ENCODE results near the gene SPEM3. TPM values are rescaled to one million over a fixed set of nuclear protein-coding genes. Genes with fewer than 3 reads are reported as not detected.

SPEM3 gene
- total RNA-seq, 3 donors from 2014 or later, result not detected

DNA sequence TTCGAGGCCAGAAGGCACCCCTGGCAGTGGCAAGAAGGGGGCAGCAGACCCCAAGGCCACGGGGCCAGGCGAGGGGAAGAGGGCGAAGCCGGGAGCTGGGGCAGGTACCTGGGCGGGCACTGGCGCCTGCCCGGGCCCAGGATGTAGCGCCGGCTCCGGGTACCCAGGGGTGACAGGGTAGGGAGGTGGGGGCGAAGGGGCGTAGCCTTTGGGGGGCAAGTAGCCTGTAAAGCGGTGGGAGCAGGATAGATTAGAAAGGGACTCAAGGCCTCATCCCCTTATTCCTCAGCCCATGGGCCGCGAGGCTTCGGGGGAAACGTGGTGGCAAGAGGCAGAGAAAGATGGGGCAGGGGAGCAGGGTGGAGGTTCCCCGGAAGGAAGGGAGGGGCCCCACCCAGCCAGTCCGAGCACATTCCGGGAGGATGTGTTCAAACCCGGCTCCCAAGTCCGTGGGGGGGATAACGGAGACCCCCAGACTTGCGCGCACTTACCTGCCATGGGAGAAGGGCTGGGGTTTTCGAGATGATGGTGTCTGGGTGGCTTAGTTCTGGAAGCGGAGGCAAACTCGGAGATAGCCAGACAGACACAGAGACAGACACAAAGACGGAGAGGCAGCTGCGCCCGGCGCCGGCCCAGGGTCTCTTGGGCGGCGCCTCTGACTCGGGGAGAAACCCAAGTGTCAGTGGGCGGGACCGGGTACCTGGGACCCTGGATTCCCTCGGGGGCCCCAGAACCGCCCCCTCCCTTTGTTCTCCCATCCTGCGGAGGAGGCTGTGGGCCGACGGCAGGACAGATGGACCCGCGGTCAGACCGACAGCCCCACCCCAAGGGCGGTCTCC, 34.8 kb upstream of the SPEM3 start:
- H3K36me3 Mint-ChIP-seq (ENCODE audit: insufficient read depth), result peaks cover 14% of the 10 kb centered on the region
- H3K9me3 Mint-ChIP-seq, result no peaks in the 10 kb centered on the region
- peaks cover 29% of the 10 kb centered on the region for H3K4me1 Mint-ChIP-seq (ENCODE audit: low read depth)
- H3K27me3 Mint-ChIP-seq (ENCODE audit: low read depth), result no peaks in the 10 kb centered on the region
- H3K4me3 Mint-ChIP-seq, result peak overlapping the region; percentile 92
- DNase-seq (peak; percentile 57), ATAC-seq (peak; percentile 55 to 57)

DNA sequence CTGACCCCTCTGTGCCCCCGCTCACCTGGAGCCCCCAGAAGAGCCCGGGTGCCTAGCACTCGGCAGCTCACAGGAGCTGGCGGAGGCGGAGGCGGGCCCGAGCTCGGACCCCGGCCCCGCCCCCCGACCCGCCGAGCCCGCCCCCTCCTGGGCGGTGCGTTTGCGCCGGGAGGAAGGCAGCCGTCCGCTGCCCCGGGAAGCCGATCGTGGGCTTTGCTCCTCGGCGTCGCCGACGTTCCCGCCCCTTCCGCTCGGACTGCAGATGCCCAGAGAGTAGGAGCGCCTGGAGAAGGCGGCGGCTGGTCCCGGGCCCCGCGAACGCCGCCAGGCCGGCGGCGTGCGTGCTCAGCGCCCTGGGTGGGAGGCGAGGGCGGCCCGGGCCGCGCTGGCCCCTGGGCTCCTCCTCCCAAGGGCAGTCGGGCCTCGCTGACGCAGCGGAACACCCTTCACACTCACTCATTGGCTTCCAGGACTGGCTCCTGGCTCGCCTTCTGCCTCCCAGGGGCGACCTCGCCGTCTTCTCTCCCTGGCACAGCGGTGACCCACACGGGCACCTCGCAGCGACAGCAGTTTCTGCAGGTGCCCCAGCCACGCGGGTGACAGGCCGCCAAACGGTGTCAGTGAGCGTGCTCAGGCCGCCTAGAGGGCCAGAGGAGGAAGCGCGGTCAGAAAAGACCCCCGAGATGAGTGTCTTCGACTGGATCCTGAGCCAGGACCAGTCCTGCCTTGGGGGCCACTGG, 34.0 kb upstream of the SPEM3 start, which contains the start of gene PLSCR3:
Gene PLSCR3, minus strand, starts transcription at position 74 of the 740 bp plus-strand sequence. CDS start 415 bp downstream, outside the sequence.
- Mint-ChIP-seq H3K4me1 (ENCODE audit: low read depth) (peaks cover 30% of the 10 kb centered on the region), H3K9me3 (no peaks in the 10 kb centered on the region), H3K4me3 (peak within 1 kb of the TSS; percentile 92), H3K27me3 (ENCODE audit: low read depth) (no peaks in the 10 kb centered on the region), H3K36me3 (ENCODE audit: insufficient read depth) (peaks cover 8% of the 10 kb centered on the region)
- DNase-seq, result peak; percentile 76
- ATAC-seq, result peak; percentile 91 to 92

DNA sequence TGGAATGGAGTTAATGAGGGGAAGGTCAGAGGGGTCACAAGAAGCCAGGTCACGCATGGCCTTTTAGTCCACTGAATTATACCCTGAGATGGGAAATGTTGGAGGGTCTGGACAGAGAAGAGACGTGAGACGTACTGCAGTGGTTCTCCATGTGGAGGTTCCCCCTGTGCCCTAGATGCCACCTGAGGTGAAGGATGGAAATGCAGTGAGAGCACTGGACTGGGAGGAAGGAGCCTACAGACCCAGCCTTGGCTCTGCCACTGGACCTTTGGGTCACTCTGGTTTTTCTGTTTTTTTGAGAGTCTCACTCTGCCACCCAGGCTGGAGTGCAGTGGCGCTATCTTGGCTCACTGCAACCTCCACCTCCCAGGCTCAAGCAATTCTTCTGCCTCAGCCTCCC, 32.5 kb upstream of the SPEM3 start:
- H3K9me3 Mint-ChIP-seq, result no peaks in the 10 kb centered on the region
- H3K27me3 Mint-ChIP-seq (ENCODE audit: low read depth), result no peaks in the 10 kb centered on the region
- DNase-seq (no peak), ATAC-seq (no peak)
- peaks cover 26% of the 10 kb centered on the region for H3K4me1 Mint-ChIP-seq (ENCODE audit: low read depth)
- peak overlapping the region; percentile 1 for H3K4me3 Mint-ChIP-seq
- H3K36me3 Mint-ChIP-seq (ENCODE audit: insufficient read depth), result peaks cover 5% of the 10 kb centered on the region

DNA sequence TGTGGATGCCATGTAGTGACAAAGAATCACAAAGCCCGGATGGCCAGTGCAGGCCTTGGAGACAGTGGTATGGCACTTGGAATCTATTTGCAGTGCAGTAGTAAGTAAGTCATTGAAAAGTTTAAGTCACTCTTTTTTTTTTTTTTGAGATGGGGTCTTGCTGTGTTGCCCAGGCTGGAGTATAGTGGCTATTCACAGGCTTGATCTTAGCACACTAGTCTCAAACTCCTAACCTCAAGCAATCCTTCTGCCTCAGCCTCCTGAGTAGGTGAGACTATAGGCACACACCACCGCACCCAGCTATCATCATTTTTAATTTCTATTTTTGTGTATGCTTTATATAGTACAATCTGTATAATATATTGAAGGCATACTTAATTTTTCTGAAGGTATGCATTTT, 30.0 kb upstream of the SPEM3 start:
- H3K4me1 Mint-ChIP-seq (ENCODE audit: low read depth), result peaks cover 15% of the 10 kb centered on the region
- no peaks in the 10 kb centered on the region for H3K27me3 Mint-ChIP-seq (ENCODE audit: low read depth)
- no peaks in the 10 kb centered on the region for H3K9me3 Mint-ChIP-seq
- DNase-seq (no peak), ATAC-seq (no peak)
- H3K4me3 Mint-ChIP-seq, result no peak overlapping the region
- H3K36me3 Mint-ChIP-seq (ENCODE audit: insufficient read depth), result no peaks in the 10 kb centered on the region

DNA sequence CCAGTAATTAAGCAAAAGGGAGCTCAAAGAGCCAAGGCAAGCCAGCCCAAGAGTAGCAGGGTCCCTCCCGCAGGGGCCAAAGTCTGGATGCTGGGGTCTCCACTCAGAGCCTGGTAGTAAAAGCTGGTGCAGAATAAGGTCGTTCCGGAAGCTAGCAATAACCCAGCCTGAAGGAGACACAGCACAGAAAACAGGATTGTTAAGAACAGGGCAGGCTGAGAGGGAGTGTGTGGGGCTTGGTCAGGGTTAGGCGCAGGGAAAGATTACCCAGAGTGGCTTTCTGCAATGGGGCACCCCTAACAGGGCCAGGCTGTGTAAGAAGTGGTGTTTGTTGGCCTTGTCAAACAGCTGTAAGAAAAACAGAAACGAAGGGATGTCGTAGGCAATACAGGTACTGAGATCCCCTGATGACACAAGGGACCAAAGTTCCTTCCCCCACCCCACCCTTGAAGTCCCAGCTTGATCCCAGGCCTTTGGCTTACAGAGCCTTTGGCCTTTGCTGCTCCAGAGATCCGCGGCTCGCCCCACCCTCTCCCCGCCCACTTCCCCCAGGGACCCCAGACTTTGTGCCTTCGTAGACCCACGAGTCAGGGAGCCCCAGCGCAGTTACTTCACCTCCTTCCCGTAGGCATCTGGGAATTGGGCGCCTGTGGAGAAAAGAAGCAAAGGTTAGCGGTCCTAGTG, 25.5 kb upstream of the SPEM3 start:
- H3K36me3 Mint-ChIP-seq (ENCODE audit: insufficient read depth), result no peaks in the 10 kb centered on the region
- DNase-seq (no peak), ATAC-seq (no peak)
- H3K9me3 Mint-ChIP-seq, result no peaks in the 10 kb centered on the region
- no peaks in the 10 kb centered on the region for H3K27me3 Mint-ChIP-seq (ENCODE audit: low read depth)
- peaks cover 13% of the 10 kb centered on the region for H3K4me1 Mint-ChIP-seq (ENCODE audit: low read depth)
- peak overlapping the region; percentile 93 for H3K4me3 Mint-ChIP-seq

DNA sequence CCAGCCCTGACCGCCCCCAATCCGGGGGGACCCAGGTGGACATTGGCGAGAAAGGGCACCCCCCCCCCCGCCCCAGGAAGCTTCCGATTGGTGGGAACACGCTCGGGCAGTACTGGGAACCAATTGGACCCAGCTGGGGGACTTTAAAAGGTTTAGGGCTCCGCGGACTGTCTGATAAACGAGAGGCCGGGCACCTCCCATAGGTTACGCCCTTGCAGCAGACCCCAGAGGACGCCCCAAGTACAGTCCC, 25.0 kb upstream of the SPEM3 start:
- Mint-ChIP-seq H3K36me3 (ENCODE audit: insufficient read depth) (no peaks in the 10 kb centered on the region), H3K9me3 (no peaks in the 10 kb centered on the region), H3K4me3 (peak overlapping the region; percentile 93), H3K27me3 (ENCODE audit: low read depth) (no peaks in the 10 kb centered on the region), H3K4me1 (ENCODE audit: low read depth) (peaks cover 13% of the 10 kb centered on the region)
- ATAC-seq (no peak), DNase-seq (no peak)

DNA sequence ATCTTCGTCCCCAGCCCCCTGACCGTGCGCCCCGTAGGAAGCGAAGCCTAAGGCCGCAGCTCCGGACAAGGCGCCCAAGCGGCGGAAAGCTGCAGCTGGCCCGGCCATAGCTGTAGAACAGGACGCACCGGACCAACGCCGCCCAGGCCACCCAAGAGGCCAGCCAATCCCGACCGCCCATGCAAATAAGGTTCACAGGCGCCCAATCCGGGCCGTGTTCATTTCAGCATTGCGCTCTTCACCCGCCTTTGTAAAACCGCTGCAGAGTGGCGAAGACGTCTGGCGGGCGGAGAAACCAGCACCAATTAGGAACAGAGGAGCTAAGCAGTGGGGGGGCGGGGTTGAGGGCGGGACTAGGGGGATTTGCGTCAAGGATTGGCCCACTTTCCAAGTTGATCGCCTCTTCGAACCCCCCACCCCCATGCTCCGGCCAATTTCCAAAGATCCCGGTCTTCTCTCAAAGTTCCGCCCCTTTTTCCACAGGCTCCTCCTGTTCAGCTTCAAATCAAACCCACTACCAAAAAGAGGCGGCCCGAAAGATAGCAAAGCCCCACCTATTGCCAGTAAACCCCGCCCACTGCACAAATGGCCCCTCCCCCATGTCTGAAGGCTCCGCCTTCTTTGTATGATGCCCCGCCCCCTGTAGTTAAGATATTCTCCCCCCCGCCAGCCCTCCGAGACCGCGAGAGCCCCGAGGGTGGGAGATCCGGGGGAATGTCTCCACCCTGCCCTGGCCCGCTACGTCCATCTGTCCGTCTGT, 24.5 kb upstream of the SPEM3 start, which contains the start of gene TMEM256:
Gene TMEM256, minus strand, starts transcription at position 121 of the 760 bp plus-strand sequence. Its CDS starts 13 bp downstream, at position 108.
- Mint-ChIP-seq H3K4me1 (ENCODE audit: low read depth) (peaks cover 13% of the 10 kb centered on the region), H3K9me3 (no peaks in the 10 kb centered on the region), H3K36me3 (ENCODE audit: insufficient read depth) (no peaks in the 10 kb centered on the region), H3K4me3 (peak within 1 kb of the TSS; percentile 93), H3K27me3 (ENCODE audit: low read depth) (no peaks in the 10 kb centered on the region)
- DNase-seq (peak; percentile 90), ATAC-seq (peak; percentile 91 to 94)

DNA sequence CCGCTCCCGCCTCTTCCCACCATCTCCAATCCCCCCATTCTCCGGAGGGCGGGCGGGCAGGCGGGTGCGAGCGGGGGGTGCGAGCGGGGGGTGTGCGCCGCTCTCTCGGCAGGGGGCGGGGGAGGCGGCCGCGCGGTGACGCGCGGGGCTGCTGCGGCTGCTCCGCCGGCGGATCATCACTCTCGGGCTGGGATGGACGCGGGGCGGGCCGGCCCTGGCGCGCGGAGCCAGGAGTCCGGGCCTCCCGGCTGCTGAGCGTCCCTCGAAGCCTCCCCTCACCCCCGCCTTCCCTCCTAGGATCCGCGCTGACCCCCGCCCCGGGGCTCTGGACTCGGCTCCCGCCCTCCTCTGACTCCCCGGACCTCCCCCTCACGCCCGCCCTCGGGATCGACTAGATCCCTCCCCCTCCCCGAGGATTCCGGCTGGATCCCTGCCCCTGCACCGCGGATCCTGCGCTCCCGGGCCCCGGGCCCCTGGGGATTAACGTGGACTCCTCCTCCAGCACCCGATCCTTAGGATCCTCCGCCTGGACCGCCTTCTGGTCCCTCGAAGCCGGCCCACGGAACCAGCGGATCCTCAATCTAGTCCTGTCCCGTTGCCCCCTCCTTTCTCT, 23.8 kb upstream of the SPEM3 start:
- Mint-ChIP-seq H3K36me3 (ENCODE audit: insufficient read depth) (no peaks in the 10 kb centered on the region), H3K27me3 (ENCODE audit: low read depth) (no peaks in the 10 kb centered on the region), H3K4me3 (peak overlapping the region; percentile 93), H3K9me3 (no peaks in the 10 kb centered on the region), H3K4me1 (ENCODE audit: low read depth) (peaks cover 11% of the 10 kb centered on the region)
- DNase-seq (peak; percentile 64), ATAC-seq (peak; percentile 56 to 62)

DNA sequence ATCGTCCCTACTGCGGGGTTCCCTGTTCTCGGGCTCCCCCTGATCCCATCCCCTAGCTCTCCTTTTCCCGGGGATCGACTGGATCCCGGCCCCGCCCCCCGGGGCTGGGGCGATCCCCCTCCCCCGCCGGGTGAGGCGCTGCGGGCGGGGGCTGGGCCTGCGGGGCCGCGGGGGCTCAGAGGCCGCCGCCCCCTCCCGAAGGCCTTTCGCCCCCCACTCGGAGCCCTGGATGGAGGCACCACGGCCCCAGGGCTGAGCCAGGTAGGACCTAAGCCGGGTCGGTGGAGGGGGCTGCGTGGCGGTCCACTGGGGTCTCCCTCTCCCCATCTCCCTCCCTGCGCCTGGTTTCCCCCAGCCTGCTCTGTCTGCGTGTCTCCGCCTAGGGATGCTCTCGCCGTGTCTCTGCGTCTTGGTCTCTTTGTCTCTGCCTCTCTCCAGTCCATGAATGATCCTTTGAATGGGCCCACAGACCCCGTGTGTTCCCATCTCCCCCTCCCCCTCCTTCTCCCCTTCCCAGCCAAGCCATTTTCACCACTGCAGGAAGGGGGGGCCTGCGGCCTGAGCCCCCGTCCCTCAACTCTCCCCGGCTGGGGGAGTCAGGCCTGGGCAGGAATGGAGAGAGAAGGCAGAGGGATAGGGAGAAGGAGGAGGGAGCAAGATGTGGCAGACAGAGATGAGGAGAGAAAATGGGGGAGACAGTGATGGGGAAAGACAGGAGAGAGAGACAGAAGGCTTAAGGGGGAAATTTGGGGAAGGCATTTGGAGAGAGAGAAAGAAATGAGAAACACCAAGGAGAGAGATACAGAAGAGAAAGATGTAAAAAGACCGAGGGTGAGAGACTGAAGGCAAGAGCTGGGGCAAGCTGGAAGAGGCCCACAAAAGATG, 23.1 kb upstream of the SPEM3 start:
- H3K27me3 Mint-ChIP-seq (ENCODE audit: low read depth), result no peaks in the 10 kb centered on the region
- H3K4me3 Mint-ChIP-seq, result peak overlapping the region; percentile 76
- no peak for DNase-seq
- ATAC-seq, result no peak
- H3K9me3 Mint-ChIP-seq, result no peaks in the 10 kb centered on the region
- peaks cover 11% of the 10 kb centered on the region for H3K4me1 Mint-ChIP-seq (ENCODE audit: low read depth)
- no peaks in the 10 kb centered on the region for H3K36me3 Mint-ChIP-seq (ENCODE audit: insufficient read depth)

DNA sequence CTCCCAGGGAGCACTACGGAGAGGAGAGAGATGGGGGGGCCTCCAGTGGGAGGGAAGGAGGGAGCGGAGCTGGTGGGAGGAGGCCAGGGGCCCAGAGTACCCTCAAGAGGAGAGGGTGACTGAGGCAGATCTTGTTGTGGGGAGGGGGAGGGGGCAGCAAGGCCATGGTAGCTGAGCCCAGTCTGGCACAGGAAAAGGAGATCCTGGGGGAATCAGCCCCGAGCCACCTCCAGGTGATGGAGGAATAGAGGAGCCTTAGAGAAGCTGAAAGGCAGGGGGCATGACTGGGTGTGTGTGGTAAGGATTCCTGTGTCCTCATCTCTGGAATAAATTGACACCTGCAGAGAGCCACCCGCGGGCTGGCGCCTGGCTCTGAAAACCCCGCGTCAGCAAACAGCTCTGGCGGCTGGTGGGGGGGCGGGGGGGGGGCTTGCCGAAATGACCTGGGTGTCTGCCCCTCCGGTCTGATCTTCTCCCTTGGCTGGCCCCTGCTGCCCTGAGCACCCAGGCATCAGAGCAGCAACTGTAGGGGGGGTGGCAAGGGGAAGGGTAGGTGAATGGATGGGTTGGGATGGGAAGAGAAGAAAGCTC, 22.3 kb upstream of the SPEM3 start:
- Mint-ChIP-seq H3K4me3 (peak overlapping the region; percentile 67), H3K36me3 (ENCODE audit: insufficient read depth) (no peaks in the 10 kb centered on the region), H3K9me3 (no peaks in the 10 kb centered on the region), H3K4me1 (ENCODE audit: low read depth) (peaks cover 11% of the 10 kb centered on the region), H3K27me3 (ENCODE audit: low read depth) (no peaks in the 10 kb centered on the region)
- no peak for ATAC-seq
- DNase-seq, result no peak

DNA sequence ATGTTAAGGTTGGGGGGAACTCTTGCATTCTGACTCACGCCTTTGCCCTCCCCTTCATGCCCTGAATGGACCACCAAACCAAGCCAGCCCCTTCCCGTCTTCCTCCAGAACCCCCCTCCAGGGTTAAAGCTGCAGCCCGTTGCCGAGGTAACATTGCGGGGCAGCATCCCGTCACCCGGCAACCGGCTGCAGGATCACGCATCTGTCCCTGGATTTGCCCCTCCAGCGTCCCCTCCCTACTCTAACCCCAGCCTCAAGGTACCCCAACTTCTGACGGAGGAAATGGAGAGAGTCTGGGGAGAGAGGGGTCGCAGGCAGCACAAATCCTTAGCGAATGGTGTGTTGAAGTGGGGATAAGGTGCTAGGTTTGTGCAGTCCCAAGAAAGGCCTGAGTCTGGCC, 21.6 kb upstream of the SPEM3 start:
- DNase-seq (no peak), ATAC-seq (no peak)
- H3K27me3 Mint-ChIP-seq (ENCODE audit: low read depth), result no peaks in the 10 kb centered on the region
- no peak overlapping the region for H3K4me3 Mint-ChIP-seq
- peaks cover 11% of the 10 kb centered on the region for H3K4me1 Mint-ChIP-seq (ENCODE audit: low read depth)
- no peaks in the 10 kb centered on the region for H3K9me3 Mint-ChIP-seq
- no peaks in the 10 kb centered on the region for H3K36me3 Mint-ChIP-seq (ENCODE audit: insufficient read depth)

DNA sequence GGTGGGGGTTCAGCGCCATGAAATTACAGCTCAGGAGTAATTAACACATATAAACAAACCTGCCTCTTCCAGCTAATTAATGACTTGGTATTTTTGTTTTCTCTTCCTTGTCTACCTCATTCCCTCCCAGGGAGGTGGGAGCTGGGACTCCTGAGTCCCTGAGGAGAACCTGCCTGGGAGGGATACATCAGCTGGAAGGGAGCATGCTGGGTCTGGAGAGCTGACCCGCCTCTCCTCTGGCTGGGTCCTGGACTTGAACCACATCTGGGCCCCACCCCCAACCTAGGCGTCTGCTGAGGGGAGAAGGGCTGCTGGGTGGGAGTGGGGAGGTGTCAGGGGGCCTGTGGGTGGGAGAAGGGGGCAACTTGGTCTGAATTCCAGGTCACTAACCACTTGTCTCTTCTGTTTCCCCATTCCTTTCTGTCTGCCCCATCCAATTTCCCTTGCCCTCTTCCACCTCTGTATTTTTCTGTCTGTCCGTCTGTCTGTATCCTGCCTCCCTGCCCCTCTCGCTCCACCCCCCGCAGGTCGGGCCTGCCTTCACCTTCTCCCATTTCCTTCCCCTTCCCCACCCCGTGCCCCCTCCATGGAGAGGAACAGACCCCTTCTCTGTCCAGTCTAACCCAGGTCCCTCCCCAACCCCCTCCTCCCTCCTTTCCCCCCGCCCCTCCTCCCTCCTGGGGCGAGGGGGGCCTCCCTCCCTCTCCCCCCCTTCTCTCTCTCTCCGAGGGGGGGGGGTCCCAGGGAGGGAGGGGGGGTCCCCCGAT, 21.0 kb upstream of the SPEM3 start, which contains the start of gene NLGN2:
Gene NLGN2, plus strand, starts transcription at position 361 of the 767 bp plus-strand sequence. CDS start 411 bp downstream, outside the sequence.
- Mint-ChIP-seq H3K4me1 (ENCODE audit: low read depth) (peaks cover 11% of the 10 kb centered on the region), H3K27me3 (ENCODE audit: low read depth) (no peaks in the 10 kb centered on the region), H3K36me3 (ENCODE audit: insufficient read depth) (no peaks in the 10 kb centered on the region), H3K9me3 (no peaks in the 10 kb centered on the region), H3K4me3 (no peak within 1 kb of the TSS)
- DNase-seq (no peak), ATAC-seq (no peak)

All from activated T-cell treated with anti-CD3 and anti-CD28 coated beads, Interleukin-2, amount 50 U/mL, for 4 hours (primary cell).